ENCODE measurements around the gene CSDE1.
"Not testable (repeated sequence)": the region's sequence is repeated elsewhere in the genome, so short reads cannot be mapped to it uniquely, and the experiment has no call there.

CSDE1 gene

GRCh38 chr1:114780344-114781226 is 22.8 kb upstream of the CSDE1 start, which contains the start of gene SIKE1:
Gene SIKE1, minus strand, starts transcription at chr1:114780685. Its CDS starts 78 bp downstream, at chr1:114780607.
- peak within 1 kb of the TSS; percentile 100 for H3K4me3 Mint-ChIP-seq
- H3K4me1 Mint-ChIP-seq: peaks cover 22% of the 10 kb centered on the region
- TF ChIP-seq CTCF (IDR thresholded peaks at IDR 0.05; ENCODE audit: unreplicated experiment in 3 of 3): no peak
- H3K9me3 Mint-ChIP-seq: no peaks in the 10 kb centered on the region
- peaks cover 10% of the 10 kb centered on the region for H3K27me3 Mint-ChIP-seq (ENCODE audit: low read depth)
- H3K27ac Mint-ChIP-seq: peak within 1 kb of the TSS; percentile 99 to 100 (median 100)
- H3K36me3 Mint-ChIP-seq (ENCODE audit: low read depth): peaks cover 28% of the 10 kb centered on the region

GRCh38 chr1:114779722-114780121 is 21.9 kb upstream of the CSDE1 start:
- Mint-ChIP-seq H3K9me3 (no peaks in the 10 kb centered on the region), H3K27me3 (ENCODE audit: low read depth) (peaks cover 10% of the 10 kb centered on the region), H3K27ac (peak overlapping the region; percentile 99 to 100 (median 100)), H3K4me3 (peak overlapping the region; percentile 100), H3K36me3 (ENCODE audit: low read depth) (peaks cover 33% of the 10 kb centered on the region), H3K4me1 (peaks cover 22% of the 10 kb centered on the region)
- no peak for TF ChIP-seq CTCF (IDR thresholded peaks at IDR 0.05; ENCODE audit: unreplicated experiment in 3 of 3)

- H3K27ac Mint-ChIP-seq; H3K9me3 Mint-ChIP-seq; H3K27me3 Mint-ChIP-seq (ENCODE audit: low read depth); H3K4me3 Mint-ChIP-seq: not testable (repeated sequence)
- Mint-ChIP-seq H3K36me3 (ENCODE audit: low read depth) (peaks cover 51% of the 10 kb centered on the region), H3K4me1 (peaks cover 22% of the 10 kb centered on the region)
These were observed 18.9 kb upstream of the CSDE1 start for GRCh38 chr1:114776726-114777125.

GRCh38 chr1:114771992-114772391 is 14.2 kb upstream of the CSDE1 start:
- Mint-ChIP-seq H3K9me3 (no peaks in the 10 kb centered on the region), H3K4me1 (no peaks in the 10 kb centered on the region), H3K27ac (no peak overlapping the region), H3K36me3 (ENCODE audit: low read depth) (peaks cover 40% of the 10 kb centered on the region), H3K4me3 (no peak overlapping the region), H3K27me3 (ENCODE audit: low read depth) (no peaks in the 10 kb centered on the region)
- TF ChIP-seq CTCF (IDR thresholded peaks at IDR 0.05; ENCODE audit: unreplicated experiment in 3 of 3): no peak

DNA sequence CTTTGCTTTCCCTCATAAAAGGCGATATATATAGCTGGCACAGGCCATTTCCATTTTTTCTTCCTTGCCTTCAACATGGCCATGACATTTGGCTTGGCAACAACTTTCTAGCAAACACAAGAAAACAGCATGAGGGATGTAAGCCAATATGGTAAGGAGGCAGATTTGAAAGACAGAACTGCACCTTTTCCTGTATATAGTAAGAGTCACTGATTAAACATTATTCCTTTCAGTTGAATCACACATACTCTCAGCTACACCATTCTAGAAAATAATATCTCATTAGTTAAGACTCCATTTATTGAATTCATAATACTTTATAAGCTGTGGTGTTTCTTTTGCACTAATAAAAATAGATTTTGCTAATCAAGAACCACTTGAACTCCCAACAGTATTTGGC is 13.2 kb upstream of the CSDE1 start:
- H3K4me1 Mint-ChIP-seq: no peaks in the 10 kb centered on the region
- no peak for TF ChIP-seq CTCF (IDR thresholded peaks at IDR 0.05; ENCODE audit: unreplicated experiment in 3 of 3)
- no peaks in the 10 kb centered on the region for H3K9me3 Mint-ChIP-seq
- peaks cover 34% of the 10 kb centered on the region for H3K36me3 Mint-ChIP-seq (ENCODE audit: low read depth)
- H3K4me3 Mint-ChIP-seq: no peak overlapping the region
- no peak overlapping the region for H3K27ac Mint-ChIP-seq
- H3K27me3 Mint-ChIP-seq (ENCODE audit: low read depth): no peaks in the 10 kb centered on the region

- H3K27me3 Mint-ChIP-seq (ENCODE audit: low read depth): no peaks in the 10 kb centered on the region
- H3K4me1 Mint-ChIP-seq: no peaks in the 10 kb centered on the region
- peaks cover 7% of the 10 kb centered on the region for H3K36me3 Mint-ChIP-seq (ENCODE audit: low read depth)
- H3K4me3 Mint-ChIP-seq: no peak overlapping the region
- H3K27ac Mint-ChIP-seq: no peak overlapping the region
- TF ChIP-seq CTCF (IDR thresholded peaks at IDR 0.05; ENCODE audit: unreplicated experiment in 3 of 3): no peak
- no peaks in the 10 kb centered on the region for H3K9me3 Mint-ChIP-seq
These were observed 6.9 kb upstream of the CSDE1 start for GRCh38 chr1:114764689-114765088.

Data from nephron (organoid).